ENCODE data around the gene AURKA. TPM values are rescaled to one million over a fixed set of nuclear protein-coding genes. Genes with fewer than 3 reads are reported as not detected.
"Not testable (repeated sequence)": the region's sequence is repeated elsewhere in the genome, so short reads cannot be mapped to it uniquely, and the experiment has no call there.

AURKA gene
- total and polyA plus RNA-seq, 4 donors = 0.26 to 2.1 (median 0.76) TPM

- no peaks in the 10 kb centered on the region for H3K4me1 ChIP-seq (ENCODE audit: control insufficient read depth in 1 of 2, insufficient read depth in 2 of 2, low read length in 2 of 2)
- H3K27ac ChIP-seq (ENCODE audit: low read depth in 1 of 2, low read length in 2 of 2) = no peak overlapping the region
- WGBS, 2 donors = 72 to 77% methylated on average over 2 of the region's 2 CpGs
- H3K27me3 ChIP-seq (ENCODE audit: control insufficient read depth in 1 of 2, insufficient read depth in 2 of 2, low read length in 1 of 2) = no peaks in the 10 kb centered on the region
- DNase-seq = no peak
- H3K4me3 ChIP-seq (ENCODE audit: low read length in 2 of 2) = no peak overlapping the region
- intact Hi-C loops (cut with DNase I) = loop anchor here in 1 of 2 donors (10.0 kb wide), 1 partner anchor 114 kb away; the partner anchor contains the start of gene RTF2
- H3K9me3 ChIP-seq (ENCODE audit: control insufficient read depth, low read length) = no peaks in the 10 kb centered on the region
- no peak for ATAC-seq (ENCODE audit: low FRiP score)
- H3K36me3 ChIP-seq (ENCODE audit: control insufficient read depth in 1 of 2, insufficient read depth in 2 of 2, low read length in 1 of 2) = no peaks in the 10 kb centered on the region
Observed at GRCh38 chr20:56350842-56351241, 41.2 kb downstream of the AURKA start.

GRCh38 chr20:56348746-56349145, 43.3 kb downstream of the AURKA start:
- no peaks in the 10 kb centered on the region for H3K36me3 ChIP-seq (ENCODE audit: control insufficient read depth in 1 of 2, insufficient read depth in 2 of 2, low read length in 1 of 2)
- 8 to 9% methylated on average over 3 of the region's 3 CpGs for WGBS, 2 donors
- no peaks in the 10 kb centered on the region for H3K4me1 ChIP-seq (ENCODE audit: control insufficient read depth in 1 of 2, insufficient read depth in 2 of 2, low read length in 2 of 2)
- no peaks in the 10 kb centered on the region for H3K27me3 ChIP-seq (ENCODE audit: control insufficient read depth in 1 of 2, insufficient read depth in 2 of 2, low read length in 1 of 2)
- H3K4me3 ChIP-seq (ENCODE audit: low read length in 2 of 2) = no peak overlapping the region
- no peak overlapping the region for H3K27ac ChIP-seq (ENCODE audit: low read depth in 1 of 2, low read length in 2 of 2)
- ATAC-seq (ENCODE audit: low FRiP score) (no peak), DNase-seq (no peak)
- H3K9me3 ChIP-seq (ENCODE audit: control insufficient read depth, low read length) = no peaks in the 10 kb centered on the region
- intact Hi-C loops (cut with DNase I) = no loop called here

GRCh38 chr20:56348305-56348693, 43.7 kb downstream of the AURKA start:
- Histone ChIP-seq H3K4me1 (ENCODE audit: control insufficient read depth in 1 of 2, insufficient read depth in 2 of 2, low read length in 2 of 2) (no peaks in the 10 kb centered on the region), H3K36me3 (ENCODE audit: control insufficient read depth in 1 of 2, insufficient read depth in 2 of 2, low read length in 1 of 2) (no peaks in the 10 kb centered on the region), H3K27ac (ENCODE audit: low read depth in 1 of 2, low read length in 2 of 2) (no peak overlapping the region), H3K9me3 (ENCODE audit: control insufficient read depth, low read length) (no peaks in the 10 kb centered on the region), H3K4me3 (ENCODE audit: low read length in 2 of 2) (no peak overlapping the region), H3K27me3 (ENCODE audit: control insufficient read depth in 1 of 2, insufficient read depth in 2 of 2, low read length in 1 of 2) (no peaks in the 10 kb centered on the region)
- no peak for DNase-seq
- WGBS, 2 donors = 2 to 4% methylated on average over 5 of the region's 5 CpGs
- ATAC-seq (ENCODE audit: low FRiP score) = no peak
- intact Hi-C loops (cut with DNase I) = no loop called here

DNA sequence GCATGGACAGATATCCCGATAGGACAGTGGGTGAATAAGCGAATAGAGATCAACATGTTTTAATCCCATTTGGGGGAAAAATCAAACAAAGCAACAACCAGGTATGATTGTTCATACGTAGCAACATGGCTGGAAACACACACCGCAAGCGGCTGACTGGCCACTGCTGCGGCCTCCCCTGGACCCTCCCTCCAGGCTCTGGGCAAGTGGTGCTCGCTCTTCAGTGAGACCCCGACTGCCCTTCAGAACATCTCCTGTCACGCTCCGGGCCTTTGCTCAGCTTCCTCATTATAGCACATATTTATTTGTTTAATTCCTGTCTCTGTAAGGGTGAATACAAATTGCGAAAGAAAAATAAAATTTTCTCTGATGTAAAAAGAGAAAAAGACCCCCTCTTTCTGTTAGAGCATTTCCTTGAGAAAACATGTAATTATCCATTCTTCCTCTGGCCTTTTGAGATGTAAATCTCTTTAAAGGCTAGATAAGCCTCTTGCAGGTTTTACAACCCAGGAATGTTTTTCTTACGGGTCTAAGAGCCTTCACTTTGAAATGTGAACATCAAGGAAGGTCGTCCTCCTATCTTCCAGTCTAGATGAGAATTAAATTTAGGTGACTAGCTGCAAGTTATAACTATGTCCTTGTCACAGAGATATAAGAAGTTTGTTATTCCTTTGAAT, 44.2 kb downstream of the AURKA start:
- Histone ChIP-seq H3K9me3 (ENCODE audit: control insufficient read depth, low read length) (peaks cover under 1% of the 10 kb centered on the region), H3K4me1 (ENCODE audit: control insufficient read depth in 1 of 2, insufficient read depth in 2 of 2, low read length in 2 of 2) (no peaks in the 10 kb centered on the region), H3K4me3 (ENCODE audit: low read length in 2 of 2) (no peak overlapping the region), H3K27ac (ENCODE audit: low read depth in 1 of 2, low read length in 2 of 2) (no peak overlapping the region), H3K27me3 (ENCODE audit: control insufficient read depth in 1 of 2, insufficient read depth in 2 of 2, low read length in 1 of 2) (no peaks in the 10 kb centered on the region), H3K36me3 (ENCODE audit: control insufficient read depth in 1 of 2, insufficient read depth in 2 of 2, low read length in 1 of 2) (no peaks in the 10 kb centered on the region)
- DNase-seq = no peak
- 27 to 33% methylated on average over 13 of the region's 13 CpGs for whole genome bisulfite sequencing, 2 donors
- no peak for ATAC-seq (ENCODE audit: low FRiP score)
- intact Hi-C loops (cut with DNase I) = no loop called here

DNA sequence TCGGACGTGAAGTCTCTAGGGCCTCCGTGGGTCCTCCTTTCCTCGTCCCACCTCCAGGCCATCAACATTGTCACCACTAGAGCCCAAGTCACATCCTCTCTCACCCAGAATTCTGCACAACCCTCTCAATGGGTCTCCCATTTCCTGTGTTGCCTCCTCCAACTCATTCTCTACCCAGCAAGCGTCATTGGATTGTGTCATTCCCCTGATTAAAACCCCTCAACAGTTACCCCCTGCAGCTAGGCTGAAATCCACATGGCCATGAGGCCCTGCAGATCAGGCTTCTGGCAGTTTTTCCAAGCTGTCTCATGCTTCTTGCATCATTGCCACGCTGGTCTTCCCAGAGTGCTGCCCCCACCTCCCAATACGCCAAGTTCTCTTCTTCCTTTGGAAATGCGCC, 46.1 kb downstream of the AURKA start:
- Histone ChIP-seq H3K4me1 (ENCODE audit: control insufficient read depth in 1 of 2, insufficient read depth in 2 of 2, low read length in 2 of 2) (no peaks in the 10 kb centered on the region), H3K9me3 (ENCODE audit: control insufficient read depth, low read length) (peaks cover 2% of the 10 kb centered on the region), H3K4me3 (ENCODE audit: low read length in 2 of 2) (no peak overlapping the region), H3K27ac (ENCODE audit: low read depth in 1 of 2, low read length in 2 of 2) (no peak overlapping the region), H3K27me3 (ENCODE audit: control insufficient read depth in 1 of 2, insufficient read depth in 2 of 2, low read length in 1 of 2) (no peaks in the 10 kb centered on the region), H3K36me3 (ENCODE audit: control insufficient read depth in 1 of 2, insufficient read depth in 2 of 2, low read length in 1 of 2) (no peaks in the 10 kb centered on the region)
- intact Hi-C loops (cut with DNase I) = no loop called here
- WGBS, 2 donors = 79 to 83% methylated on average over 8 of the region's 8 CpGs
- no peak for ATAC-seq (ENCODE audit: low FRiP score)
- no peak for DNase-seq

DNA sequence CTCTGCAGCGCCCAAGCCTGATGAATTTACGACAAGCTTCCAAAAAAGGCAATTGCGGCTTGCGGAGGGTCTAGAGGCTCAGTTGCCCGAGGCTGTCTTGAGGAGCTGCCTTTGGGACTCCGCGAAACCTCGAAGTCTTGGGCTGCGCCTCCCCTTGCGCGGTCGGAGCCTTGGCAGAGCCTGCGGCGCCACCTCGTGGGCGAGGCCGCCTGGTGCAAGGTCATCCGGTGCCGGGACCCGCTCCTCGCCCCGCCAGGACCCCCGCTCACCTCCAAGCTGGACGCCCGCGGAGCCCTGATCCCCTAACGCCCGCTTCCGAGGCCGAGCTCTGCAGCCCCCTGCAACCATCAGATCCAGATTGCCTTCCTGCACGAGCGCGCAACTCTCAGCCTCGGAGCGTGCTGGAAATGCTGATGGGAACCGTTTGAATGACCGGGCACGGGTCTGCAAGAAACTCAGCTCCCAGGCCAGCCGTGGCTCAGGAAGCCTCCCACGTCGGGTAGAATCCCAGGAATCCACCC, 48.1 kb downstream of the AURKA start:
- ATAC-seq (ENCODE audit: low FRiP score) (no peak), DNase-seq (no peak)
- no peak overlapping the region for H3K4me3 ChIP-seq (ENCODE audit: low read length in 2 of 2)
- WGBS, 2 donors = 2% methylated on average over 41 of the region's 41 CpGs
- H3K36me3 ChIP-seq (ENCODE audit: control insufficient read depth in 1 of 2, insufficient read depth in 2 of 2, low read length in 1 of 2) = no peaks in the 10 kb centered on the region
- peaks cover 2% of the 10 kb centered on the region for H3K9me3 ChIP-seq (ENCODE audit: control insufficient read depth, low read length)
- intact Hi-C loops (cut with DNase I) = no loop called here
- H3K27me3 ChIP-seq (ENCODE audit: control insufficient read depth in 1 of 2, insufficient read depth in 2 of 2, low read length in 1 of 2) = no peaks in the 10 kb centered on the region
- no peaks in the 10 kb centered on the region for H3K4me1 ChIP-seq (ENCODE audit: control insufficient read depth in 1 of 2, insufficient read depth in 2 of 2, low read length in 2 of 2)
- H3K27ac ChIP-seq (ENCODE audit: low read depth in 1 of 2, low read length in 2 of 2) = no peak overlapping the region

DNA sequence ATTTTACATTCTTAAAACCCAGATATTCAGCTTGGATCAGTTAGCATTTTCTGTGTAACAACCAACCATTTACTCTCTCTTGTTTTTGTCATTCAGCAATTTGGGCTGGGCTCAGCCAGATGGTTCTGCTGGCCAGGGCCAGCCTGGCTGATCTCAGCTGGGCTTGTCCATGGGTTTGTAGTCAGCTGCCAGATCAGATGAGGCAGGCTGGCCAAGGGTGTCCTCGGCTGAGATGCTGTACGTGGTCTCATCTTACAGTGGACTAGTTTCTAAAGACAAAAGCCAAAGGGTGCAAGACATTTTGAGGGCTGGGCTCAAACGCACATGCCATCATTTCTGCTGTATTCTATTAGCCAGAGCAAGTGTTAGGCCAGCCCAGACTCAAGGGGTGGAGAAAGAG, 49.2 kb downstream of the AURKA start:
- no peak for DNase-seq
- no peak for ATAC-seq (ENCODE audit: low FRiP score)
- Histone ChIP-seq H3K4me3 (ENCODE audit: low read length in 2 of 2) (no peak overlapping the region), H3K9me3 (ENCODE audit: control insufficient read depth, low read length) (peaks cover 2% of the 10 kb centered on the region), H3K27me3 (ENCODE audit: control insufficient read depth in 1 of 2, insufficient read depth in 2 of 2, low read length in 1 of 2) (no peaks in the 10 kb centered on the region), H3K36me3 (ENCODE audit: control insufficient read depth in 1 of 2, insufficient read depth in 2 of 2, low read length in 1 of 2) (no peaks in the 10 kb centered on the region), H3K27ac (ENCODE audit: low read depth in 1 of 2, low read length in 2 of 2) (no peak overlapping the region), H3K4me1 (ENCODE audit: control insufficient read depth in 1 of 2, insufficient read depth in 2 of 2, low read length in 2 of 2) (no peaks in the 10 kb centered on the region)
- intact Hi-C loops (cut with DNase I) = no loop called here
- WGBS, 2 donors = 77 to 82% methylated on average over 3 of the region's 3 CpGs

- H3K4me3 ChIP-seq (ENCODE audit: low read length in 2 of 2); H3K9me3 ChIP-seq (ENCODE audit: control insufficient read depth, low read length); DNase-seq; H3K36me3 ChIP-seq (ENCODE audit: control insufficient read depth in 1 of 2, insufficient read depth in 2 of 2, low read length in 1 of 2); H3K4me1 ChIP-seq (ENCODE audit: control insufficient read depth in 1 of 2, insufficient read depth in 2 of 2, low read length in 2 of 2); H3K27ac ChIP-seq (ENCODE audit: low read depth in 1 of 2, low read length in 2 of 2); ATAC-seq (ENCODE audit: low FRiP score); H3K27me3 ChIP-seq (ENCODE audit: control insufficient read depth in 1 of 2, insufficient read depth in 2 of 2, low read length in 1 of 2); intact Hi-C loops (cut with DNase I): not testable (repeated sequence)
- 74 to 78% methylated on average over 8 of the region's 8 CpGs for WGBS, 2 donors
Observed at GRCh38 chr20:56336709-56337108, 55.3 kb downstream of the AURKA start.

GRCh38 chr20:56328861-56329260, 63.2 kb downstream of the AURKA start:
- DNase-seq (no peak), ATAC-seq (ENCODE audit: low FRiP score) (no peak)
- Histone ChIP-seq H3K27ac (ENCODE audit: low read depth in 1 of 2, low read length in 2 of 2) (no peak overlapping the region), H3K4me1 (ENCODE audit: control insufficient read depth in 1 of 2, insufficient read depth in 2 of 2, low read length in 2 of 2) (no peaks in the 10 kb centered on the region), H3K27me3 (ENCODE audit: control insufficient read depth in 1 of 2, insufficient read depth in 2 of 2, low read length in 1 of 2) (no peaks in the 10 kb centered on the region), H3K36me3 (ENCODE audit: control insufficient read depth in 1 of 2, insufficient read depth in 2 of 2, low read length in 1 of 2) (no peaks in the 10 kb centered on the region), H3K4me3 (ENCODE audit: low read length in 2 of 2) (no peak overlapping the region), H3K9me3 (ENCODE audit: control insufficient read depth, low read length) (peaks cover 5% of the 10 kb centered on the region)
- 29 to 35% methylated on average over 5 of the region's 5 CpGs for WGBS, 2 donors
- intact Hi-C loops (cut with DNase I) = no loop called here

Measured in aorta (tissue), 5 donors.